Natural killer cell (primary cell): ENCODE data around the gene BNC2. TPM values are rescaled to one million over a fixed set of nuclear protein-coding genes. Genes with fewer than 3 reads are reported as not detected.

ENCODE experiments used
- ATAC-seq, 3 donors: fragments of 150-1000 bp in 2 of 3; fragments of 200-7000 bp in 1 of 3; cut with Tn5 transposase; 1 replicate in 1 of 3; 2 replicates in 2 of 3; pipeline ENCODE4 v1.10.0; 2021; ENCODE audit warnings: mild to moderate bottlenecking in 2 of 3, moderate library complexity in 2 of 3
- DNase-seq, 2 donors: peaks; one replicate each; pipeline versions ENCODE4 v3.0.0 to v3.0.0-alpha.2; 2013 to 2021; ENCODE audit warnings: mixed read lengths in 1 of 2
- H3K27ac ChIP-seq: one replicate; pipeline ENCODE4 v1.5.1; 2013; ENCODE audit warnings: mild to moderate bottlenecking, low read length
- H3K27me3 ChIP-seq: one replicate; pipeline ENCODE4 v1.6.1; 2013; ENCODE audit warnings: low read length; ENCODE audit not compliant: control insufficient read depth, insufficient read depth
- H3K36me3 ChIP-seq: one replicate; pipeline ENCODE4 v1.6.1; 2013; ENCODE audit warnings: low read length; ENCODE audit not compliant: control insufficient read depth, insufficient read depth
- H3K4me1 ChIP-seq: one replicate; pipeline ENCODE4 v1.6.1; 2013; ENCODE audit warnings: low read length; ENCODE audit not compliant: control insufficient read depth, insufficient read depth
- H3K4me3 ChIP-seq: one replicate; pipeline ENCODE4 v1.5.1; 2013; ENCODE audit warnings: low read length
- H3K9me3 ChIP-seq: one replicate; pipeline ENCODE4 v1.6.1; 2013; ENCODE audit warnings: low read length; ENCODE audit not compliant: control insufficient read depth, insufficient read depth
- H3K27ac Mint-ChIP-seq, 2 donors: one replicate each; pipeline ENCODE4 v1.8.0; 2022; ENCODE audit warnings: mild to moderate bottlenecking in 2 of 2, mixed read lengths in 2 of 2, moderate library complexity in 1 of 2
- H3K27me3 Mint-ChIP-seq, 2 donors: one replicate each; pipeline ENCODE4 v1.8.0; 2022; ENCODE audit warnings: low read depth in 2 of 2, mixed read lengths in 2 of 2
- H3K36me3 Mint-ChIP-seq: one replicate; pipeline ENCODE4 v1.8.0; 2022; ENCODE audit warnings: mixed read lengths
- H3K4me1 Mint-ChIP-seq, 2 donors: one replicate each; pipeline ENCODE4 v1.8.0; 2022; ENCODE audit warnings: mixed read lengths in 2 of 2
- H3K4me3 Mint-ChIP-seq: one replicate; pipeline ENCODE4 v1.8.0; 2022; ENCODE audit warnings: mild to moderate bottlenecking, moderate library complexity, mixed read lengths
- H3K9me3 Mint-ChIP-seq, 2 donors: one replicate each; pipeline ENCODE4 v1.8.0; 2022; ENCODE audit warnings: mixed read lengths in 2 of 2
- WGBS: methylation state at CpG from one replicate; pipeline ENCODE4 v1.1.7; 2013; ENCODE audit warnings: missing lambda C conversion rate; ENCODE audit not compliant: insufficient coverage; 5-methylcytosine and 5-hydroxymethylcytosine counted together
- intact Hi-C: fragments of 100-400 bp; cut with micrococcal nuclease; formaldehyde crosslinking; loops from one replicate; pipeline ENCODE4 v1.14.2; 2022
- total RNA-seq, 4 donors: library from RNA; stranded (reverse); fragments of 120-200 nt in 1 of 4; gene quantifications; one replicate each; pipeline versions ENCODE4 v1.2.3 to v1.2.4, GENCODE V29; 2013 to 2022
- TF ChIP-seq, protein P1 (sequence below): fragments of 200-600 bp; IDR thresholded peaks from one replicate; pipeline ENCODE4 v1.8.0; 2022; ENCODE audit warnings: antibody characterized with exemption

The BNC2 gene
- total RNA-seq, 3 donors from 2014 or later (not counting 1 experiment from before 2014, with no cell fraction given): 36.9 to 84.2 (median 66.5) TPM

DNA sequence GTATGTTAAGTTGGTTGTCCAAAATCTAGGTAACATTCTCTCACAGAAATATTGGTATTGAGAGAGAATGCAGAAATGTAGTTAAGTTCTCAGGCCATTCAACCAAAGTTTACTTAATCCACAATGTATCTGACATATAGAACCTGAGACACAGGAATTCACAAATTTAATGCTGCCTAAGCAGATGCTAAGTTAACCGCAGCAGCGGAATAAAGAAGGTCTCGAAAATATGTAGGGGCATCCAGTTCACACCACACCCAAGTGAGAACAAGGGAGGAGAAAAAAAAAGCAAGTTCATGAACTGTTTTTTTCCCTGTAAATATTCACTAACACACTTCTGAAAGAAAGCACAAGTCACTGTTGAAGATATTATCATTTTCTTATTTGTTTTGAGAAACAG lies 194.0 kb downstream of the BNC2 start:
- Histone ChIP-seq H3K27me3 (no peaks in the 10 kb centered on the region), H3K27ac (no peak overlapping the region), H3K36me3 (no peaks in the 10 kb centered on the region), H3K9me3 (no peaks in the 10 kb centered on the region), H3K4me3 (no peak overlapping the region), H3K4me1 (peaks cover 4% of the 10 kb centered on the region)
- no CpG with 5 or more reads among the region's 3 CpGs for WGBS
- intact Hi-C loops: no loop called here
- Mint-ChIP-seq H3K9me3 (no peaks in the 10 kb centered on the region), H3K27me3 (no peaks in the 10 kb centered on the region), H3K4me3 (no peak overlapping the region), H3K36me3 (no peaks in the 10 kb centered on the region), H3K27ac (no peak overlapping the region), H3K4me1 (peaks cover 26 to 38% of the 10 kb centered on the region in 2 donors)
- no peak for ATAC-seq
- DNase-seq: no peak
- TF ChIP-seq, protein P1, sequence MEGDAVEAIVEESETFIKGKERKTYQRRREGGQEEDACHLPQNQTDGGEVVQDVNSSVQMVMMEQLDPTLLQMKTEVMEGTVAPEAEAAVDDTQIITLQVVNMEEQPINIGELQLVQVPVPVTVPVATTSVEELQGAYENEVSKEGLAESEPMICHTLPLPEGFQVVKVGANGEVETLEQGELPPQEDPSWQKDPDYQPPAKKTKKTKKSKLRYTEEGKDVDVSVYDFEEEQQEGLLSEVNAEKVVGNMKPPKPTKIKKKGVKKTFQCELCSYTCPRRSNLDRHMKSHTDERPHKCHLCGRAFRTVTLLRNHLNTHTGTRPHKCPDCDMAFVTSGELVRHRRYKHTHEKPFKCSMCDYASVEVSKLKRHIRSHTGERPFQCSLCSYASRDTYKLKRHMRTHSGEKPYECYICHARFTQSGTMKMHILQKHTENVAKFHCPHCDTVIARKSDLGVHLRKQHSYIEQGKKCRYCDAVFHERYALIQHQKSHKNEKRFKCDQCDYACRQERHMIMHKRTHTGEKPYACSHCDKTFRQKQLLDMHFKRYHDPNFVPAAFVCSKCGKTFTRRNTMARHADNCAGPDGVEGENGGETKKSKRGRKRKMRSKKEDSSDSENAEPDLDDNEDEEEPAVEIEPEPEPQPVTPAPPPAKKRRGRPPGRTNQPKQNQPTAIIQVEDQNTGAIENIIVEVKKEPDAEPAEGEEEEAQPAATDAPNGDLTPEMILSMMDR: no peak

GRCh38 chr9:16675131-16675530 lies 195.3 kb downstream of the BNC2 start:
- TF ChIP-seq, protein P1: no peak
- Histone ChIP-seq H3K27ac (no peak overlapping the region), H3K9me3 (no peaks in the 10 kb centered on the region), H3K36me3 (no peaks in the 10 kb centered on the region), H3K27me3 (no peaks in the 10 kb centered on the region), H3K4me1 (peaks cover 4% of the 10 kb centered on the region), H3K4me3 (no peak overlapping the region)
- Mint-ChIP-seq H3K4me1 (peaks cover 30 to 49% of the 10 kb centered on the region in 2 donors), H3K27me3 (no peaks in the 10 kb centered on the region), H3K4me3 (no peak overlapping the region), H3K27ac (no peak overlapping the region), H3K9me3 (no peaks in the 10 kb centered on the region), H3K36me3 (no peaks in the 10 kb centered on the region)
- ATAC-seq (no peak), DNase-seq (no peak)
- intact Hi-C loops: no loop called here
- 92% methylated on average over 5 of the region's 5 CpGs for WGBS

- Mint-ChIP-seq H3K36me3 (no peaks in the 10 kb centered on the region), H3K4me3 (no peak overlapping the region), H3K27ac (no peak overlapping the region), H3K9me3 (no peaks in the 10 kb centered on the region), H3K27me3 (no peaks in the 10 kb centered on the region), H3K4me1 (peaks cover 20 to 40% of the 10 kb centered on the region in 2 donors)
- no peaks in the 10 kb centered on the region for H3K36me3 ChIP-seq
- ATAC-seq: no peak
- intact Hi-C loops: no loop called here
- no peaks in the 10 kb centered on the region for H3K4me1 ChIP-seq
- H3K27ac ChIP-seq: no peak overlapping the region
- TF ChIP-seq, protein P1: no peak
- no peaks in the 10 kb centered on the region for H3K27me3 ChIP-seq
- no peaks in the 10 kb centered on the region for H3K9me3 ChIP-seq
- no peak for DNase-seq
- no peak overlapping the region for H3K4me3 ChIP-seq
Observed at GRCh38 chr9:16673171-16673570, 197.3 kb downstream of the BNC2 start.

DNA sequence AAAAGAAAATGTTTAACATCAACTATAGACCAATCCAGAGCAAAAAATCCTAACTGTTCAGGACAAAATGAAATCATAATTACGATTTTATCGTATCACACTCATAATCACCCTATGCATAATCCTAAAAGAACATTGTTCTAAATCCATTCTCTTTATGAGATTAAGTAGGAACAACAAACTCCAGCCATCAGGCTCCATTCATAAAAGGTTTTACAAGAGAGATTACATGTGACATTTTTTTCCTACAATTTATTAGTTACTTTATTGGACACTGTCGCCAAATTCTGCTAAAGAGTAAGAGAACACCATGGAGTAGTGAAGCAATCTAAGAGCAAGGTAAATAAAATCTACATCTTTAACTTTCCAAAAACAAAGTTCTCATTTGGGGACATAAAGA lies 198.0 kb downstream of the BNC2 start:
- H3K4me1 Mint-ChIP-seq: peaks cover 23 to 45% of the 10 kb centered on the region in 2 donors
- H3K27ac Mint-ChIP-seq: peak overlapping the region in 1 of 2 donors; percentile 15
- intact Hi-C loops: no loop called here
- Histone ChIP-seq H3K4me3 (no peak overlapping the region), H3K36me3 (no peaks in the 10 kb centered on the region), H3K4me1 (no peaks in the 10 kb centered on the region), H3K9me3 (no peaks in the 10 kb centered on the region), H3K27me3 (no peaks in the 10 kb centered on the region), H3K27ac (no peak overlapping the region)
- ATAC-seq (no peak), DNase-seq (no peak)
- no peaks in the 10 kb centered on the region for H3K36me3 Mint-ChIP-seq
- H3K27me3 Mint-ChIP-seq: no peaks in the 10 kb centered on the region
- no peak overlapping the region for H3K4me3 Mint-ChIP-seq
- TF ChIP-seq, protein P1: no peak
- 100% methylated on average over 2 of the region's 3 CpGs for WGBS
- H3K9me3 Mint-ChIP-seq: no peaks in the 10 kb centered on the region
